Activated CD8-positive, alpha-beta memory T cell treated with anti-CD3 and anti-CD28 coated beads, Interleukin-2, amount 10 ng/mL, durations not matched to agents 7 days and 5 days (primary cell): ENCODE data around the gene PCDHB12. TPM values are rescaled to one million over a fixed set of nuclear protein-coding genes. Genes with fewer than 3 reads are reported as not detected.
"Not testable (repeated sequence)": the region's sequence is repeated elsewhere in the genome, so short reads cannot be mapped to it uniquely, and the experiment has no call there.

ENCODE experiments used
- ATAC-seq: fragments of 150-1000 bp; cut with Tn5 transposase; one replicate; pipeline ENCODE4 v1.10.0; 2021; ENCODE audit warnings: moderate library complexity
- CTCF ChIA-PET: fragments of 350-600 bp; sonication (Branson Sonifier 250); formaldehyde crosslinking; loops from one replicate; lab custom pipeline; 2021; ENCODE audit warnings: antibody characterized with exemption; lab: Charles Lee
- DNase-seq: peaks from one replicate; pipeline ENCODE4 v3.0.0-alpha.2; 2020
- H3K27ac Mint-ChIP-seq: one replicate; pipeline ENCODE4 v1.8.0; 2021; ENCODE audit warnings: mild to moderate bottlenecking, mixed read lengths
- H3K27me3 Mint-ChIP-seq: one replicate; pipeline ENCODE4 v1.8.0; 2021; ENCODE audit warnings: mixed read lengths
- H3K36me3 Mint-ChIP-seq: one replicate; pipeline ENCODE4 v1.8.0; 2021; ENCODE audit warnings: mild to moderate bottlenecking, mixed read lengths
- H3K4me1 Mint-ChIP-seq: one replicate; pipeline ENCODE4 v1.8.0; 2021; ENCODE audit warnings: mixed read lengths
- H3K4me3 Mint-ChIP-seq: one replicate; pipeline ENCODE4 v1.8.0; 2021; ENCODE audit warnings: mild to moderate bottlenecking, moderate library complexity, mixed read lengths
- H3K9me3 Mint-ChIP-seq: one replicate; pipeline ENCODE4 v1.8.0; 2022; ENCODE audit warnings: low read depth, mixed read lengths
- total RNA-seq, 2 experiments: library from RNA; stranded (reverse); gene quantifications; one replicate each; pipeline ENCODE4 v1.2.3, GENCODE V29; 2021

The PCDHB12 gene
- total RNA-seq, 2 experiments from 2014 or later: not detected

DNA sequence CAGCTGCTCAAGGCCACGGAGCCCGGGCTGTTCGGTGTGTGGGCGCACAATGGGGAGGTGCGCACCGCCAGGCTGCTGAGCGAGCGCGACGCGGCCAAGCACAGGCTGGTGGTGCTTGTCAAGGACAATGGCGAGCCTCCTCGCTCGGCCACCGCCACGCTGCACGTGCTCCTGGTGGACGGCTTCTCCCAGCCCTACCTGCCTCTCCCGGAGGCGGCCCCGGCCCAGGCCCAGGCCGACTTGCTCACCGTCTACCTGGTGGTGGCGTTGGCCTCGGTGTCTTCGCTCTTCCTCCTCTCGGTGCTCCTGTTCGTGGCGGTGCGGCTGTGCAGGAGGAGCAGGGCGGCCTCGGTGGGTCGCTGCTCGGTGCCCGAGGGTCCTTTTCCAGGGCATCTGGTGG, 19.4 kb upstream of the PCDHB12 start:
- H3K4me1 Mint-ChIP-seq, H3K4me3 Mint-ChIP-seq, H3K27me3 Mint-ChIP-seq, DNase-seq, H3K36me3 Mint-ChIP-seq, ATAC-seq, H3K9me3 Mint-ChIP-seq, H3K27ac Mint-ChIP-seq, CTCF ChIA-PET: not testable (repeated sequence)

DNA sequence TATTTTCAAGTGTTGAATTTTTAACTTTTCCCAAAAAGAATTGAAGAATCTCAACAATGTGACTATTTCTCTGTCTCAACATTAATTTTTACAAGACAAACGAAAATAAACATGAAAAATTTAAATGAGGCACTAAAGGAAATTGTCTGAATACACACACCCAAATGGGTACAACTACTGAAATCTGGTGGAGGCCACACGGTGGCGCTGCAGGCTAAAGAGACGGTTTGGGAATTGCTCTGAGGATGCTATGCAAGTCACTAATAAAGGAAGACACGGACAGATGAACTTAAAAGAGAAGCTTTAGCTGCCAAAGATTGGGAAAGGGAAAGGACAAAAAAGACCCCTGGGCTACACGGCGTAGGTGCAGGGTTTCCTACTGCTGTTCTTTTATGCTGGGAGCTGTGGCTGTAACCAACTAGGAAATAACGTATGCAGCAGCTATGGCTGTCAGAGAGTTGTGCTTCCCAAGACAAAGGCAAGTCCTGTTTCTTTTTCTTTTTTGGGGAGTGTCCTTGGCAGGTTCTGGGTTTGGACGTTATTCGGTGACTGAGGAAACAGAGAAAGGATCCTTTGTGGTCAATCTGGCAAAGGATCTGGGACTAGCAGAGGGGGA, 16.3 kb upstream of the PCDHB12 start, which contains the start of gene PCDHB10:
PCDHB10 (plus strand) TSS at position 244 of the 616 bp plus-strand sequence; CDS start at position 444, 200 bp downstream.
- H3K4me3 Mint-ChIP-seq: no peak within 1 kb of the TSS

DNA sequence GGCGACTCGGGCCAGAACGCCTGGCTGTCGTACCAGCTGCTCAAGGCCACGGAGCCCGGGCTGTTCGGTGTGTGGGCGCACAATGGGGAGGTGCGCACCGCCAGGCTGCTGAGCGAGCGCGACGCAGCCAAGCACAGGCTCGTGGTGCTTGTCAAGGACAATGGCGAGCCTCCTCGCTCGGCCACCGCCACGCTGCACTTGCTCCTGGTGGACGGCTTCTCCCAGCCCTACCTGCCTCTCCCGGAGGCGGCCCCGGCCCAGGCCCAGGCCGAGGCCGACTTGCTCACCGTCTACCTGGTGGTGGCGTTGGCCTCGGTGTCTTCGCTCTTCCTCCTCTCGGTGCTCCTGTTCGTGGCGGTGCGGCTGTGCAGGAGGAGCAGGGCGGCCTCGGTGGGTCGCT, 14.2 kb upstream of the PCDHB12 start:
- H3K4me1 Mint-ChIP-seq, H3K27ac Mint-ChIP-seq, CTCF ChIA-PET, DNase-seq, ATAC-seq, H3K27me3 Mint-ChIP-seq, H3K36me3 Mint-ChIP-seq, H3K4me3 Mint-ChIP-seq: not testable (repeated sequence)
- peaks cover 15% of the 10 kb centered on the region for H3K9me3 Mint-ChIP-seq

More for the DNA sequence above, 16.3 kb upstream of the PCDHB12 start, which contains the start of gene PCDHB10:
- DNase-seq: no peak
- CTCF ChIA-PET: no interaction called here
- Mint-ChIP-seq H3K36me3 (peaks cover 2% of the 10 kb centered on the region), H3K4me1 (no peaks in the 10 kb centered on the region), H3K9me3 (peaks cover 13% of the 10 kb centered on the region), H3K27me3 (peaks cover 5% of the 10 kb centered on the region), H3K27ac (no peak within 1 kb of the TSS)
- ATAC-seq: no peak

DNA sequence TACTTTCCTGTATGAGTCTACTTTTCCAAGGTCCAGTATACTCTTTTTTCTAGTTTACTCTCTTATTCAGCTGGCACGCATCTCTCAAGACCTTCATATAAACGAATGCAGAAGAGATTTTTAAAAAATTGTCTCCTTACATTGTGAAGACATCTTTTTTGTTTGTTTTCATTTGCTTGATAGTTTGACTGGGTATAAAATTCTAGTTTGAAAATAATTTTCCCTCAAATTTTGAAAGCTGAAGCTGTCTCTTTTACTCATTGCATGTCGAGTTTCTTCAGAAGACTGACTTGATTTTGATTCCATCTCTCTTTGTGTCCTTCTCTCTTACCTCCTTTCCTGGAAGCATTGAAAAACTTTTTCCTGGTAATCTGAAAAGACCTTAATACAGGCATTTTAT, 12.2 kb upstream of the PCDHB12 start:
- CTCF ChIA-PET: no interaction called here
- H3K27me3 Mint-ChIP-seq: peaks cover 2% of the 10 kb centered on the region
- peaks cover 3% of the 10 kb centered on the region for H3K36me3 Mint-ChIP-seq
- DNase-seq (no peak), ATAC-seq (no peak)
- H3K9me3 Mint-ChIP-seq: peaks cover 21% of the 10 kb centered on the region
- H3K4me1 Mint-ChIP-seq: no peaks in the 10 kb centered on the region
- H3K4me3 Mint-ChIP-seq: no peak overlapping the region
- H3K27ac Mint-ChIP-seq: no peak overlapping the region

DNA sequence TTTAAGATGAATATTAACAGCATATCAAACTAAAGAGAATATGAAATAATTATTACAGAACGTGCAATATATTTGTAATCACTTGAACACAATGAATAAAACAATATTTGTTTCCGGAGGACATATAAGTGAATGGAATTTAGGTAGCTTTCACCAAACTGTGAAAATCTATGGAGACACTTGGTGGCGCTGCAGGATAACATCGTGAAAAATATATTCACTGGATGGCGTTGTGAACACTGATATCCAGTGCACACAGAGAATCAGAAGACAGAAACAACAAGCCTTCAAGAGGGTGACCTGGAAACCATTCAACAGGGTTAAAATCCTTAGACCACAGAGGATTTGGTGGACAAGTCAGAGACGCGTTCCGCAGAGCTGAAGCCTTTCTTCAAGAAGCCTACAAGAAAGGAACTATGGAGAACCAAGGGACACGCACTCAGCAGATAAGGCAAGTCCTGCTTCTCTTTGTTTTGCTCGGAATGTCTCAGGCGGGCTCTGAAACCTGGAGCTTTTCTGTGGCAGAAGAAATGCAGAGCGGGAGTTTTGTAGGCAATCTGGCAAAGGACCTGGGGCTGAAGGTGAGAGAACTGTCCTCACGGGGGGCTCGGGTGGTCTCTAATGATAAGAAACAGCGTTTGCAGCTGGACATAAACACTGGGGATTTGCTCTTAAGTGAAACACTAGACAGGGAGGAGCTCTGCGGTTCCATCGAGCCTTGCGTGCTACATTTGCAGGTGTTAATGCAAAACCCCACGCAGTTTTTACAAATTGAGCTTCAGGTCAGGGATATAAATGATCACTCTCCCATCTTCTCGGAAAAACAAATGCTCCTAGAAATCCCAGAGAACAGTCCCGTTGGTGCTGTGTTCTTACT, 8.9 kb upstream of the PCDHB12 start, which contains the start of gene PCDHB11:
PCDHB11 (plus strand) TSS at position 269 of the 877 bp plus-strand sequence; CDS start at position 417, 148 bp downstream.
- Mint-ChIP-seq H3K36me3 (peaks cover 3% of the 10 kb centered on the region), H3K27ac (no peak within 1 kb of the TSS), H3K27me3 (no peaks in the 10 kb centered on the region), H3K4me3 (no peak within 1 kb of the TSS), H3K4me1 (no peaks in the 10 kb centered on the region), H3K9me3 (peaks cover 16% of the 10 kb centered on the region)
- DNase-seq (no peak), ATAC-seq (no peak)
- CTCF ChIA-PET: interaction anchor here (0.7 to 0.9 kb wide), 2 partner anchors 12 to 221 kb away, joined by 3 read pairs; partner anchors contain the start of genes PCDHB9 and PCDHGA11

DNA sequence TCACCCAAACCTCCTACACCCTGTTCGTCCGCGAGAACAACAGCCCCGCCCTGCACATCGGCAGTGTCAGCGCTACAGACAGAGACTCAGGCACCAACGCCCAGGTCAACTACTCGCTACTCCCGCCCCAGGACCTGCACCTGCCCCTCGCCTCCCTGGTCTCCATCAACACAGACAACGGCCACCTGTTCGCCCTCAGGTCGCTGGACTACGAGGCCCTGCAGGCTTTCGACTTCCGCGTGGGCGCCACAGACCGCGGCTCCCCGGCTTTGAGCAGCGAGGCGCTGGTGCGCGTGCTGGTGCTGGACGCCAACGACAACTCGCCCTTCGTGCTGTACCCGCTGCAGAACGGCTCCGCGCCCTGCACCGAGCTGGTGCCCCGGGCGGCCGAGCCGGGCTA, 7.4 kb upstream of the PCDHB12 start:
- H3K4me3 Mint-ChIP-seq, ATAC-seq, DNase-seq, CTCF ChIA-PET, H3K4me1 Mint-ChIP-seq, H3K27me3 Mint-ChIP-seq, H3K27ac Mint-ChIP-seq, H3K36me3 Mint-ChIP-seq: not testable (repeated sequence)
- peaks cover 16% of the 10 kb centered on the region for H3K9me3 Mint-ChIP-seq

DNA sequence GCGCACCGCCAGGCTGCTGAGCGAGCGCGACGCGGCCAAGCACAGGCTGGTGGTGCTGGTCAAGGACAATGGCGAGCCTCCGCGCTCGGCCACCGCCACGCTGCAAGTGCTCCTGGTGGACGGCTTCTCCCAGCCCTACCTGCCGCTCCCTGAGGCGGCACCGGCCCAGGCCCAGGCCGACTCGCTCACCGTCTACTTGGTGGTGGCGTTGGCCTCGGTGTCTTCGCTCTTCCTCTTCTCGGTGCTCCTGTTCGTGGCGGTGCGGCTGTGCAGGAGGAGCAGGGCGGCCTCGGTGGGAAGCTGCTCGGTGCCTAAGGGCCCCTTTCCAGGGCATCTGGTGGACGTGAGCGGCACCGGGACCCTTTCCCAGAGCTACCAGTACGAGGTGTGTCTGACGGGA, 6.9 kb upstream of the PCDHB12 start:
- H3K27me3 Mint-ChIP-seq: not testable (repeated sequence)

DNA sequence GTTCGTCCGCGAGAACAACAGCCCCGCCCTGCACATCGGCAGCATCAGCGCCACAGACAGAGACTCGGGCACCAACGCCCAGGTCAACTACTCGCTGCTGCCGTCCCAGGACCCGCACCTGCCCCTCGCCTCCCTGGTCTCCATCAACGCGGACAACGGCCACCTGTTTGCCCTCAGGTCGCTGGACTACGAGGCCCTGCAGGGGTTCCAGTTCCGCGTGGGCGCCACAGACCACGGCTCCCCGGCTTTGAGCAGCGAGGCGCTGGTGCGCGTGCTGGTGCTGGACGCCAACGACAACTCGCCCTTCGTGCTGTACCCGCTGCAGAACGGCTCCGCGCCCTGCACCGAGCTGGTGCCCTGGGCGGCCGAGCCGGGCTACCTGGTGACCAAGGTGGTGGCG, 1.8 kb downstream of the PCDHB12 start:
- H3K27ac Mint-ChIP-seq, H3K4me1 Mint-ChIP-seq, H3K4me3 Mint-ChIP-seq, ATAC-seq, H3K36me3 Mint-ChIP-seq, DNase-seq, CTCF ChIA-PET: not testable (repeated sequence)
- H3K9me3 Mint-ChIP-seq: peaks cover 14% of the 10 kb centered on the region
- H3K27me3 Mint-ChIP-seq: peaks cover 26% of the 10 kb centered on the region

More for the DNA sequence above, 6.9 kb upstream of the PCDHB12 start:
- peaks cover 11% of the 10 kb centered on the region for H3K9me3 Mint-ChIP-seq
- H3K27ac Mint-ChIP-seq, H3K4me3 Mint-ChIP-seq, ATAC-seq, H3K36me3 Mint-ChIP-seq, CTCF ChIA-PET, H3K4me1 Mint-ChIP-seq, DNase-seq: not testable (repeated sequence)

DNA sequence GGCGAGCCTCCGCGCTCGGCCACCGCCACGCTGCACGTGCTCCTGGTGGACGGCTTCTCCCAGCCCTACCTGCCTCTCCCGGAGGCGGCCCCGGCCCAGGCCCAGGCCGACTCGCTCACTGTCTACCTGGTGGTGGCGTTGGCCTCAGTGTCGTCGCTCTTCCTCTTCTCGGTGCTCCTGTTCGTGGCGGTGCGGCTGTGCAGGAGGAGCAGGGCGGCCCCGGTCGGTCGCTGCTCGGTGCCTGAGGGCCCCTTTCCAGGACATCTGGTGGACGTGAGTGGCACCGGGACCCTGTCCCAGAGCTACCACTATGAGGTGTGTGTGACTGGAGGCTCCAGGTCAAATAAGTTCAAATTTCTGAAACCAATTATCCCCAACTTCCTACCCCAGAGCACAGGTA, 2.3 kb downstream of the PCDHB12 start:
- H3K27ac Mint-ChIP-seq, H3K4me1 Mint-ChIP-seq, H3K36me3 Mint-ChIP-seq, H3K4me3 Mint-ChIP-seq, ATAC-seq, CTCF ChIA-PET, DNase-seq: not testable (repeated sequence)
- Mint-ChIP-seq H3K9me3 (peaks cover 14% of the 10 kb centered on the region), H3K27me3 (peaks cover 26% of the 10 kb centered on the region)

DNA sequence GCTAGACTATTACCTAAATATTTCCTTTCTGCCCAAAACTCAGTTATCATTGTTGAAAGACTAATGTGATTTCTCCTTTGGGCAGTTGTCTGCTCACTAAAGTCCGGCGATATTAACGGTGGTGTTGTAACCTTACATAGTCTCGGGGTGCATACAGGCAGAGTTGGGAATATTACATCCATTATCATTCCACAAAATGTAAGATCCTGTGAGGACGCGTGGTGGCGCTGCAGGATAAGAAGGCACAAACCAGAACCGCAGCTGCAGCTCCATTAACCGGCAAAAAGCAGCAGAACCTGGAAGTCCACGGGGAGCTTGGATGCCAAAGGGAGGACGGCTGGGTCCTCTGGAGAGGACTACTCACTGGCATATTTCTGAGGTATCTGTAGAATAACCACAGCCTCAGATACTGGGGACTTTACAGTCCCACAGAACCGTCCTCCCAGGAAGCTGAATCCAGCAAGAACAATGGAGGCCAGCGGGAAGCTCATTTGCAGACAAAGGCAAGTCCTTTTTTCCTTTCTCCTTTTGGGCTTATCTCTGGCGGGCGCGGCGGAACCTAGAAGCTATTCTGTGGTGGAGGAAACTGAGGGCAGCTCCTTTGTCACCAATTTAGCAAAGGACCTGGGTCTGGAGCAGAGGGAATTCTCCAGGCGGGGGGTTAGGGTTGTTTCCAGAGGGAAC, 5.3 kb downstream of the PCDHB12 start, which contains the start of gene PCDHB13:
PCDHB13 (plus strand) TSS at position 264 of the 684 bp plus-strand sequence; CDS start at position 469, 205 bp downstream.
- CTCF ChIA-PET, H3K4me1 Mint-ChIP-seq, DNase-seq: not testable (repeated sequence)

DNA sequence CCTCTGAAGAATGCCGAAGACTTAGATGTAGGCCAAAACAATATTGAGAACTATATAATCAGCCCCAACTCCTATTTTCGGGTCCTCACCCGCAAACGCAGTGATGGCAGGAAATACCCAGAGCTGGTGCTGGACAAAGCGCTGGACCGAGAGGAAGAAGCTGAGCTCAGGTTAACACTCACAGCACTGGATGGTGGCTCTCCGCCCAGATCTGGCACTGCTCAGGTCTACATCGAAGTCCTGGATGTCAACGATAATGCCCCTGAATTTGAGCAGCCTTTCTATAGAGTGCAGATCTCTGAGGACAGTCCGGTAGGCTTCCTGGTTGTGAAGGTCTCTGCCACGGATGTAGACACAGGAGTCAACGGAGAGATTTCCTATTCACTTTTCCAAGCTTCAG, 6.1 kb downstream of the PCDHB12 start:
- DNase-seq, ATAC-seq, H3K27ac Mint-ChIP-seq, CTCF ChIA-PET, H3K36me3 Mint-ChIP-seq, H3K4me3 Mint-ChIP-seq, H3K4me1 Mint-ChIP-seq: not testable (repeated sequence)
- Mint-ChIP-seq H3K27me3 (peaks cover 23% of the 10 kb centered on the region), H3K9me3 (peaks cover 17% of the 10 kb centered on the region)

More for the DNA sequence above, 5.3 kb downstream of the PCDHB12 start, which contains the start of gene PCDHB13:
- Mint-ChIP-seq H3K27me3 (peaks cover 26% of the 10 kb centered on the region), H3K9me3 (peaks cover 17% of the 10 kb centered on the region)
- not testable (repeated sequence) for H3K36me3 Mint-ChIP-seq, ATAC-seq, H3K4me3 Mint-ChIP-seq, H3K27ac Mint-ChIP-seq

DNA sequence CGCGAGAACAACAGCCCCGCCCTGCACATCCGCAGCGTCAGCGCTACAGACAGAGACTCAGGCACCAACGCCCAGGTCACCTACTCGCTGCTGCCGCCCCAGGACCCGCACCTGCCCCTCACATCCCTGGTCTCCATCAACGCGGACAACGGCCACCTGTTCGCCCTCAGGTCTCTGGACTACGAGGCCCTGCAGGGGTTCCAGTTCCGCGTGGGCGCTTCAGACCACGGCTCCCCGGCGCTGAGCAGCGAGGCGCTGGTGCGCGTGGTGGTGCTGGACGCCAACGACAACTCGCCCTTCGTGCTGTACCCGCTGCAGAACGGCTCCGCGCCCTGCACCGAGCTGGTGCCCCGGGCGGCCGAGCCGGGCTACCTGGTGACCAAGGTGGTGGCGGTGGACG, 7.0 kb downstream of the PCDHB12 start:
- CTCF ChIA-PET, H3K27ac Mint-ChIP-seq, H3K4me3 Mint-ChIP-seq, DNase-seq, ATAC-seq, H3K36me3 Mint-ChIP-seq, H3K4me1 Mint-ChIP-seq: not testable (repeated sequence)
- H3K9me3 Mint-ChIP-seq: peaks cover 11% of the 10 kb centered on the region
- peaks cover 20% of the 10 kb centered on the region for H3K27me3 Mint-ChIP-seq

DNA sequence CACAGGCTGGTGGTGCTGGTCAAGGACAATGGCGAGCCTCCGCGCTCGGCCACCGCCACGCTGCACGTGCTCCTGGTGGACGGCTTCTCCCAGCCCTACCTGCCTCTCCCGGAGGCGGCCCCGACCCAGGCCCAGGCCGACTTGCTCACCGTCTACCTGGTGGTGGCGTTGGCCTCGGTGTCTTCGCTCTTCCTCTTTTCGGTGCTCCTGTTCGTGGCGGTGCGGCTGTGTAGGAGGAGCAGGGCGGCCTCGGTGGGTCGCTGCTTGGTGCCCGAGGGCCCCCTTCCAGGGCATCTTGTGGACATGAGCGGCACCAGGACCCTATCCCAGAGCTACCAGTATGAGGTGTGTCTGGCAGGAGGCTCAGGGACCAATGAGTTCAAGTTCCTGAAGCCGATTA, 7.5 kb downstream of the PCDHB12 start:
- Mint-ChIP-seq H3K9me3 (peaks cover 11% of the 10 kb centered on the region), H3K27me3 (peaks cover 17% of the 10 kb centered on the region)
- H3K4me1 Mint-ChIP-seq, CTCF ChIA-PET, H3K4me3 Mint-ChIP-seq, H3K27ac Mint-ChIP-seq, ATAC-seq, H3K36me3 Mint-ChIP-seq, DNase-seq: not testable (repeated sequence)
